ENCODE measurements around the gene VWA8. TPM values are rescaled to one million over a fixed set of nuclear protein-coding genes. Genes with fewer than 3 reads are reported as not detected.
"Not testable (repeated sequence)": the region's sequence is repeated elsewhere in the genome, so short reads cannot be mapped to it uniquely, and the experiment has no call there.

Gene VWA8
- total RNA-seq, 1 donor, result 33.2 TPM

GRCh38 chr13:41643507-41643906 is 317.4 kb downstream of the VWA8 start:
- no peak overlapping the region for H3K4me3 ChIP-seq (ENCODE audit: low read depth, low read length)
- TF ChIP-seq CTCF (IDR thresholded peaks at IDR 0.05; ENCODE audit: insufficient read depth, low read depth, low read length), result no peak
- no peak for DNase-seq (ENCODE audit: low read depth)

GRCh38 chr13:41641961-41642360 is 318.9 kb downstream of the VWA8 start:
- DNase-seq (ENCODE audit: low read depth), result no peak
- no peak for TF ChIP-seq CTCF (IDR thresholded peaks at IDR 0.05; ENCODE audit: insufficient read depth, low read depth, low read length)
- no peak overlapping the region for H3K4me3 ChIP-seq (ENCODE audit: low read depth, low read length)

GRCh38 chr13:41641429-41641828 is 319.5 kb downstream of the VWA8 start:
- H3K4me3 ChIP-seq (ENCODE audit: low read depth, low read length), result no peak overlapping the region
- TF ChIP-seq CTCF (IDR thresholded peaks at IDR 0.05; ENCODE audit: insufficient read depth, low read depth, low read length), result no peak
- no peak for DNase-seq (ENCODE audit: low read depth)

- TF ChIP-seq CTCF (IDR thresholded peaks at IDR 0.05; ENCODE audit: insufficient read depth, low read depth, low read length), result no peak
- H3K4me3 ChIP-seq (ENCODE audit: low read depth, low read length), result no peak overlapping the region
- peak; percentile 94 for DNase-seq (ENCODE audit: low read depth)
Measured at GRCh38 chr13:41639955-41640780, 320.7 kb downstream of the VWA8 start.

GRCh38 chr13:41639237-41639904 is 321.5 kb downstream of the VWA8 start:
- DNase-seq (ENCODE audit: low read depth), result no peak
- no peak overlapping the region for H3K4me3 ChIP-seq (ENCODE audit: low read depth, low read length)
- TF ChIP-seq CTCF (IDR thresholded peaks at IDR 0.05; ENCODE audit: insufficient read depth, low read depth, low read length), result no peak

- no peak for TF ChIP-seq CTCF (IDR thresholded peaks at IDR 0.05; ENCODE audit: insufficient read depth, low read depth, low read length)
- peak; percentile 51 for DNase-seq (ENCODE audit: low read depth)
- no peak overlapping the region for H3K4me3 ChIP-seq (ENCODE audit: low read depth, low read length)
Measured at GRCh38 chr13:41637586-41637985, 323.3 kb downstream of the VWA8 start.

- DNase-seq (ENCODE audit: low read depth); H3K4me3 ChIP-seq (ENCODE audit: low read depth, low read length): not testable (repeated sequence)
Measured at GRCh38 chr13:41637032-41637431, 323.9 kb downstream of the VWA8 start.

- not testable (repeated sequence) for DNase-seq (ENCODE audit: low read depth)
Measured at GRCh38 chr13:41636590-41636989, 324.3 kb downstream of the VWA8 start.

More at GRCh38 chr13:41636590-41636989, 324.3 kb downstream of the VWA8 start:
- H3K4me3 ChIP-seq (ENCODE audit: low read depth, low read length), result not testable (repeated sequence)
